Kasumi-1 (cell line): Measurements from ENCODE around the gene LAMC2.

Experiments used
- DNase-seq, 2 experiments: peaks; one replicate each; lab custom pipeline; 2025; lab: John Stamatoyannopoulos, UW

LAMC2 gene

DNA sequence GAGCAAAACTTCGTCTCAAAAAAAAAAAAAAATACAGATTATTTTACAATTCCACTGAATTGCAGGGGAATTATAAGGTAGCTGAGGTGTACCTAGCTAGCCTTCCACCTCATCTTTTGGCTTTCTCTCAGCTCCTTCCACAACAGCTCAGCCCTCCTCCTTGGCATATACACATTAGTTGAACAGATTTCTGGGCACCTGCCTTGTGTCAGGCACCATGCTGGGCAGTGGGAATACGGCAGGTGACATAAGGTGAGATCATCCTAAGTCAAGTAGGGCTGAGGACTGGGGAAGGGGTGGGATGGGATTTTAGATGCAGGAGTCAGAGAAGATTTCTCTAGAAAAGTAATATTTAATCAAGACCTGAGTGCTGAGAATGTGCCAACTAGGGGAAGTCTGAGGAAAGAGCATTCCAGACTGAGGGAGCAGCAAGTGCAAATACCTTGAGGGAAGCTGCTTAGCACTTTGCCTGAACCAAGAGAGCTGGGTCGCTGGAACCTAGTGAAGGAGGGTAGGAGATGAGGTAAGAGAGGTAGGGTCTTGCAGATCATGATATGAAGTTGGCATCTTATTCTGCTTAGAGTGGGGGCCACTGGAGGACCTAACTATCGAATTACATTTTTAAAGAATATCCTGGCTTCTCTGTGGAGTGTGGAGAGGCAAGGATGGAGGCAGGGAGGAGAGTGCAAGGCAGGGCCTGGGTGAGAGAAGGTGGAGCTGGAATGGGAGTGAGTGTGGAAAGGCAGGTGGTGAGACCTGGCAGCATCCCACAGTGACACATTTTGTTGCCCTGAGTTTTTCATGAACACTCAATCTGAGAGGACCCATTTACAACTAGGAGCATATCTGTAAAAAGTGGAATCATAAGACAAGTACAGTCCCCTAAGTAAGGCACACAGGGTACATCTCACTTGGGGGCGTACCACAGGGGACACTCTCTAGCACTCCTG lies 28.2 kb downstream of the LAMC2 start:
- no peak for DNase-seq

- DNase-seq: no peak
Measured at GRCh38 chr1:183215076-183215720, 29.1 kb downstream of the LAMC2 start.

GRCh38 chr1:183215936-183216335 lies 29.9 kb downstream of the LAMC2 start:
- DNase-seq: no peak

DNA sequence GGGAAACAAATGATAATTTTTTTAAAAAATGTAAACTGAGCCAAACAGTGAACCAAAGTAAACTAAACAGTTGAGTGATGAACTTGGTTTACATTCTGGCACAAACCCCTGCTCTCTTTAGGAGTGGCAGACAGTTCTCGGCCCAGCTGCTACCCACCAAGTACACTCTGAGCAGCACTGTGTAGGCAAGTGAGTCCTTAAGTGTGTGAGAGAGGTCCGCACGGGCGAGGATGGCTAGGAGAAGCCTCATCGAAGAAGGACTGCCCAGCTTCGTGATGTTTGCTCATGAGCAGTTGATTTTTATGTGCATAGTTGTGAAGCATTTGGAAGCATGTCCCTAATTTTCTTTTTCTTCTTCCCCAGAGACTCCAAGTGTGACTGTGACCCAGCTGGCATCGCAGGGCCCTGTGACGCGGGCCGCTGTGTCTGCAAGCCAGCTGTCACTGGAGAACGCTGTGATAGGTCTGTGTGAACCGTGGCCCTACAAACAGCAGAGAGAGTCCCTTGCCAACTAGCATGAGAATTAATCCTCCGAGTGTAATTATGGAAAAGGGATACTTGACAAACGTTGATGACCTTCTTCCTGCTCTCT lies 32.1 kb downstream of the LAMC2 start:
- no peak for DNase-seq

- DNase-seq: no peak
Measured at GRCh38 chr1:183218971-183219615, 33.0 kb downstream of the LAMC2 start.

GRCh38 chr1:183219616-183220009 lies 33.5 kb downstream of the LAMC2 start:
- DNase-seq: no peak

DNA sequence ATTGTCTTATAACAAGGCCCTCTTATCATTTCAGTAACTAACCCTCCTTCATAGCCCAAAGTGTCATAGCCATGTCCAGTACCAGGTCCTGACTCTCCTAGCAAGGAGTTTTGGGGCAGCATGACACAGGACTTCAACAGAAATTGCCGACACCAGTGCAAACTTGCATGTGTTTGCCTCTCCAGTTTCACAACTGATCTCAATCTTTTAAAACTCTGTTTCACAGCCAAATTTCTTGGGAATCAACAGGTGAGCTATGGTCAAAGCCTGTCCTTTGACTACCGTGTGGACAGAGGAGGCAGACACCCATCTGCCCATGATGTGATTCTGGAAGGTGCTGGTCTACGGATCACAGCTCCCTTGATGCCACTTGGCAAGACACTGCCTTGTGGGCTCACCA lies 36.8 kb downstream of the LAMC2 start:
- DNase-seq: no peak

DNA sequence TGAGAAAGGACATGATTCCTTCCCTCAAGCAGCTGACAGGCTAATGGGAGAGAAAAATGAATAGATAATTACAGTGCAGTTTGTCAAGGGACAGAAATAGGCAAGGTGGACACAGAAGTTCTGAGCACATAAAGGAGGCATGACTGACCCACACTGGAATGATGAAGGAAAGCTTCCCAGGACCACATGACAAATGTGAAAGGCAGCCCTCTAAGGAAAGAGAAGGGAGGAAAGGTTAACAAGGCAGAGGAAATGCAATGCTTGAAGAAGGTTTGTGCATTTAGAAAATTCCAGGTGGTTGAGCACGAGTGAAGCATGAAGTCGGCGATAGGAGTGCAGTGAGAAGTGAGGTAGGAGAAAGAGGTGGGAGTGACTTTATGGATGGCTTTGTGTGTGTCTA lies 37.4 kb downstream of the LAMC2 start:
- no peak for DNase-seq

GRCh38 chr1:183226361-183226760 lies 40.3 kb downstream of the LAMC2 start:
- DNase-seq: no peak

- no peak for DNase-seq
Measured at GRCh38 chr1:183226963-183227362, 40.9 kb downstream of the LAMC2 start.

- peak; percentile 31 to 41 for DNase-seq
Measured at GRCh38 chr1:183227422-183228346, 41.6 kb downstream of the LAMC2 start.

DNA sequence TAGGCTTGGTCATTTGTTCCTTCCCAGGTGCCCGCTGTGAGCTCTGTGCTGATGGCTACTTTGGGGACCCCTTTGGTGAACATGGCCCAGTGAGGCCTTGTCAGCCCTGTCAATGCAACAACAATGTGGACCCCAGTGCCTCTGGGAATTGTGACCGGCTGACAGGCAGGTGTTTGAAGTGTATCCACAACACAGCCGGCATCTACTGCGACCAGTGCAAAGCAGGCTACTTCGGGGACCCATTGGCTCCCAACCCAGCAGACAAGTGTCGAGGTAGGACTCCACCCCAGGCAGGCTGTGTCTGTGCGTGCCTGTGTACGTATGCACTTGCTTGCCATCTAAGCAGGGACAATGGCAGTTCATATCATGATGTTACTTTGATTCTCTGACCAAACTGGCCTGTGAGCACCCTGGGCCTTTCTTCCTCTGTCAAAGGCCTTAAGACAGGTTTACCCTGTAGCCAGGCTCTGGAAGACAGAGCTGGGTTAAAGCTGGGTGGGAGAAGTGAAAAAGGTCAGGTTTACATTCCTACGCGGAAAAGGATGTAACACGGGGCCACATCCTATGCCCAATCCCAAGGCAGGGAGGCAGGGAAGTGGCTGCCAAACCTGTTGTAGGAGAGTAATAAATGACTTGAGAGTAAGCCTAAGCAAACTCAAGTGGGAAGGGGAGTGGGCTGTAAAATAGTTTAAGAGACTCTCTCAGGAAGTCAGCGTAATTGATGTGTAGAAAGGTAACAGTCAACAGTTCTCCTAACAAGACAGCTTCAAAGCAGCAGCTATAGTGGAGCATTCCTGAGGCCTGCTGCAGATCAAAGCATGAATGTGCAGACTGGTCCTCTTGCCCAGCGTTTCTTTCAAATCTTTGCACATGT lies 42.5 kb downstream of the LAMC2 start:
- no peak for DNase-seq

- no peak for DNase-seq
Measured at GRCh38 chr1:183230413-183230812, 44.3 kb downstream of the LAMC2 start.

DNA sequence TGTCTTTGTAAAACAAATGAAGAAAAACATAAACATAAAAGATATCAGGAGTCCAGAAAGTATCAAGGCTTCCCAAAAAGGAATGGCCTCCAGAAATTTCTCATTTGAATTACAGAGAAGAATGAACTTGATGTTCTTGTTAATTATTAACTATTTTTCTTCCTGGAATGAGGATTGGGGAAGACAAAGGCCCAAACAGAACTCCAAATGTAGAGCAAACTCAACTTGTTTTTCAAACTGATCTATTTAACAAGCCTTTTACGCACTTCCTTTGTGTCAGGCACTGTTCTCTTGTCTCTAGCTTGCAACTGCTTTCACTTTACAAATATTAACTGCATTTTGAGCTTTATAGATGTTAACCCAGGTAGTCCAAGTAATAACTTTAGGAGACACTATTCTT lies 45.5 kb downstream of the LAMC2 start:
- DNase-seq: no peak

GRCh38 chr1:183233113-183233512 lies 47.0 kb downstream of the LAMC2 start:
- no peak for DNase-seq

DNA sequence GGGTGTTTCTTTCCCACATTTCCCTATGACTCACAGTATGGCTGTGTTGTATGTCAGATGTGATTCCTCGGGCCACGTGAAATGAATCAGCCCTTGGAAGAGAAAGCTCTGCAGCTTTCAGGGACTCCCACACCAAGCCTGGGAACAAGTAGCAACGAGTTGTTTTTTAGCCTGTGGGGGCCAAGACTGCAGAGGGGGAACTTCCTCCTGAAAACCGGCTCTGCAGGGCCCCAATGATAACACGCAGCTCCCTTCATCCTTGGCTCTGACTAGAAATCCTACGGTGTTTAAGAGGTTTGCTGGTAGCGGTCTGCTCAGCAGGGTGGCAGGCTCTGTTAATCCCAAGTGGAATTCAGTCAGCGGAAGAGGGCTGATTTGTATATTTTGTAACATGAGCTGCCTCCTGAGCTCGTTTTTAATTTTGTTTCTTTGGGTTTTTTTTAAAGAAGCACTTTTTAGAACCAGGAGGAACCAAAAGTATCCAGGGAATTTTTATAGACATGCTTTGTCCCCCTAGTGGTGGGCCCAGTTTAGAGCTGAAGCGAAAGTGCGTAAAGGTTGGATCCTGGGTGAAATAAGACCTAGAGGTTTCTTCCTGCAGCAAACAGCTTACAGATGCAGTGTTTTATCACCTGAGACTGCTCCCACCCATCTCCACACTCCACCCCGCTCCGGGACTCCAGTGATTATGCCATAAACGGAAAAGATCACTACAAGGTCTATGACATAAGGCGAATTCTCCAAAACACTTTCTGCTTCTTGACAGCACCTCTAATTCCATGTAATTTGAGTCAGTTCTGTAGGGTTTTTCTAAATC lies 48.8 kb downstream of the LAMC2 start:
- peak; percentile 30 to 42 for DNase-seq

DNA sequence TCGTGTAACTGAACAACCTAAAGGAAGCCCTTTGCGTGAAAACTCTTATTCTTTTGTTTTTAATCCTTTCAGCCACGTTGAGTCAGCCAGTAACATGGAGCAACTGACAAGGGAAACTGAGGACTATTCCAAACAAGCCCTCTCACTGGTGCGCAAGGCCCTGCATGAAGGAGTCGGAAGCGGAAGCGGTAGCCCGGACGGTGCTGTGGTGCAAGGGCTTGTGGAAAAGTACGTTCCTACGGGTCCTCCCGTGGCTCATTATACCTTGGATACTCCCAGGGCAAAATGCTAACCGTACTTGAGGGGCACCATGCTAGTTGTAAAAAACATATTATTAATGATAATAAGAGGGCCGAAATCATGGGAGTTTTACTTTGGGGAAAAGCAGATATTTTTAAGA lies 49.4 kb downstream of the LAMC2 start:
- no peak for DNase-seq

DNA sequence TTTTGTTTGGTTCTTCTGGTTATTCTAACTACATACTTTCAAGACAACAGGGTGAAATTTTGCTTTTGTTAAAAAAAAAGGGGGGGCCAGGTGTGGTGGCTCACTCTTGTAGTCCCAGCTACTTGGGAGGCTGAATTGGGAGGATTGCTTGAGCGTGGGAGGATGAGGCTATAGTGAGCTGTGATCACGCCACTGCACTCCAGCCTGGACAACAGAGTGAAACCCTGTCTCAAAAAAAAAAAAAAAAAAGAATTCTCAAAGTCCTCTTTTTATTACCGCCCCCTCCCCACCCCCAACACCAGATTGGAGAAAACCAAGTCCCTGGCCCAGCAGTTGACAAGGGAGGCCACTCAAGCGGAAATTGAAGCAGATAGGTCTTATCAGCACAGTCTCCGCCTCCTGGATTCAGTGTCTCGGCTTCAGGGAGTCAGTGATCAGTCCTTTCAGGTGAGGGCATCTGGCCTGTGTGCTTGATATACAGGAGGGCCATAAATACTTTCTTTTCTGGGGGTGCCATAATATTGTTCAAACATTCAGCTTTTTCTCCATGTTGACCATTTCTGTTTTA lies 50.2 kb downstream of the LAMC2 start:
- DNase-seq: no peak

DNA sequence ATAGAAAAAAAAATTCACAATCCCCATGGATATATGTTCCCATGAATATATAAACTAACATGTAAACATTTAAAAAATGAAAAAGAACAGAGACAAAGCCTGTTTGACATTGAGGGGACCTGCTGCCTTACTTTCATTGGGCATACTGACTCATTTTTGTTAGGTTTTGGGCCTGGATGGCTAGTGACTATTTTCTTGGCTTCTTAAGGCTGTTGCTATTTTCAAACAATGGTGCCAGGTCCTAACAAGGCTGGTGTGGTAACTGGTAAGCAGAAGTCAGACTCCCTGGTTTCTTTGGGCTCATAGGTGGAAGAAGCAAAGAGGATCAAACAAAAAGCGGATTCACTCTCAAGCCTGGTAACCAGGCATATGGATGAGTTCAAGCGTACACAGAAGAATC lies 51.0 kb downstream of the LAMC2 start:
- no peak for DNase-seq
